Measurements from ENCODE around the gene SLC13A2.

Gene SLC13A2

GRCh38 chr17:28494445-28495188 is 21.2 kb downstream of the SLC13A2 start:
- DNase-seq = no peak

DNA sequence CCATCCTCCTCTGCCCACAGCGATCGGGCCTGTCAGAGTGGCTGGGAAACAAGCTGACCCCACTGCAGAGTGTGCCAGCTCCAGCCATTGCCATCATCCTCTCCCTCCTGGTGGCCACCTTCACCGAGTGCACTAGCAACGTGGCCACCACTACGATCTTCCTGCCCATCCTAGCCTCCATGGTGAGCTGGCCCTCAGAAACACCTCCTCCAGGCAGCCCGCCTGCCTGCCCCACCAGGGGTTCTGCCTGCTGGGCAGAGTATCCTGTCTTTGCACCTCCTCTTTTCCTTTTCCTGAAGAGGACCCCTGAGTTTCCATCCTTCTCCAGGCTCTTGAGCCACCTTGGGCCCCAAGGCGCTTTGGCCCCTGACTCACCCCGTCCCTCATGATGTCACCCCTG is 22.2 kb downstream of the SLC13A2 start:
- DNase-seq = no peak

DNA sequence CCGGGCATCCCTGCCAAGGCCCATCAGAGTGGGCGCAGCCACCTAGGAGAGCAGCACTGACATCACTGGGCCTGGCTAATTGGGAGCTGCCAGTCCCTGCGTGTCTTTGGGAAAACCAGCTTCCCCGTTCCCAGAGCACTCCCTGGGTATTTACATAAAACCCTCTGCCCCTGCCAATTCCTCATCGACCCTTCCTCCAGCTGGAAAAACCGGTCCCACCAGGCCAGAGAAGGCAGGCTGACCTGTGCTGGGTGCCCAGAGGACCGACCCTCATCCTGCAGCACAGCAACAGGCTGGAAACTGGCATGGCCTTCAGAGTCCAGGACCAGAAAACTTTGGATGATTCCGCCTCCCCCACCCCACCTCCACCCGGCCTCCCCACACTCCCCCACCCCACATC is 24.5 kb downstream of the SLC13A2 start:
- no peak for DNase-seq

- no peak for DNase-seq
These were observed 25.4 kb downstream of the SLC13A2 start for GRCh38 chr17:28498652-28499363.

- no peak for DNase-seq
These were observed 25.9 kb downstream of the SLC13A2 start for GRCh38 chr17:28499364-28499664.

- DNase-seq = no peak
These were observed 26.4 kb downstream of the SLC13A2 start for GRCh38 chr17:28499684-28500357.

GRCh38 chr17:28500712-28501379 is 27.4 kb downstream of the SLC13A2 start:
- no peak for DNase-seq

DNA sequence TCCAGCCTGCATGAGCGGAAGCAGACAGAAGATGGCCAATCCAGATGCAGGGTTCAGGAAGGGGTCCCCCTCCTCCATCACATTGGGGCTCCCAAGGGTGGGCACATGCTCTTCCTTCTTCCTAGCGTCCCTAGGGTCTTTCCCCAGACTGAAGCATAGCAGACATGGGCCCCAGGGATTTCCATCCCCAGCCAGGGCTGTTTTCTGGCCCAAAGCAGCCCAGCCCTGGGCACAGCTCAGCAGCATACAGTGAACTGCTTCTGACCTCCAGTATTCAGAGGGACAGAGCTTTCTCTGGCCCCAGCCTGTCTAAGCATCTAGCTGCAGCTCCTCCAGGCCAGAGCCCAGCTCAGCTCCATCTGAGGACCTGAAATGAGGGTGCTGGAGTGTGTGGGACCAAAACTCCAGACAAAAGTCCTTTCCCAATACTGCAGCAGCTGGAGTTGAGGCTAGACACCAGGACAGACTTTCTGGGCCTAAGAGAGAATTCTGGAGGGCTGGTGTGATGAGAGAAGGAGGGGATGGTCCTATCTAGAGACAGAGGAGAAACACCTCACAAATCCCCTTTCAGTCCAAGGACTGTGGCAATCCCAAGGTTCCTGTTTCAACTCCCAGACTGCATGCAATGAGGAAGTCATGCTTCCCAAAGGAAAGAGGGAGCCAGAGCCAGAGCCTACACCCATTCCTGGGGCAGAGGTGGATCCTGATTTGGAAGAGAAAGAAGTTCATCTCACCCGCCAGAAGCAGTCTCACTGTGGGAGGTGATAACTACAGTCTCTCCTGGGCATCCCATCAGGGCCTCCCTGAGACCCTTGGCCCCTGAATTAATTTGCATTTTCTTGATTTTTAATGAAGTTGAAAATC is 28.2 kb downstream of the SLC13A2 start:
- DNase-seq = no peak

DNA sequence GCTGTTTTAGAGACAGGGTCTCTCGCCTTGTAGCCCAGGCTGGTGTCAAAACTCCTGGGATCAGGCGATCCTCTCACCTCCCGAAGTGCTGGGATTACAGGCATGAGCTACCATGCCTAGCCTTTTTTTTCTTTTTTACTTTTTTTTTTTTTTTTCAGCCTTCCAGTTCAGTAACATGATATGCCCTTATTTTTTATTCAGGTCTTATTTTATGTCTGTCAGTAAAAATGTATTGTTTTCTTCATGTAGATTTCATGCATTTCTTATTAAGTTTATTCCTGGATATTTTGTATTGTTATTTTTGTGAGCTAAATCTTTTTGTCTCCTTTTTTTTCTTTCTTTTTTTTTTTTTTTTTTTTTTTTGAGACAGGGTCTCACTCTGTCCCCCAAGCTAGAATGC is 30.0 kb downstream of the SLC13A2 start:
- no peak for DNase-seq

GRCh38 chr17:28505986-28506665 is 32.7 kb downstream of the SLC13A2 start, which contains the start of gene FOXN1:
Gene FOXN1, plus strand, starts transcription at chr17:28506348. Its CDS starts 17,622 bp downstream, at chr17:28523970.
- no peak for DNase-seq

DNA sequence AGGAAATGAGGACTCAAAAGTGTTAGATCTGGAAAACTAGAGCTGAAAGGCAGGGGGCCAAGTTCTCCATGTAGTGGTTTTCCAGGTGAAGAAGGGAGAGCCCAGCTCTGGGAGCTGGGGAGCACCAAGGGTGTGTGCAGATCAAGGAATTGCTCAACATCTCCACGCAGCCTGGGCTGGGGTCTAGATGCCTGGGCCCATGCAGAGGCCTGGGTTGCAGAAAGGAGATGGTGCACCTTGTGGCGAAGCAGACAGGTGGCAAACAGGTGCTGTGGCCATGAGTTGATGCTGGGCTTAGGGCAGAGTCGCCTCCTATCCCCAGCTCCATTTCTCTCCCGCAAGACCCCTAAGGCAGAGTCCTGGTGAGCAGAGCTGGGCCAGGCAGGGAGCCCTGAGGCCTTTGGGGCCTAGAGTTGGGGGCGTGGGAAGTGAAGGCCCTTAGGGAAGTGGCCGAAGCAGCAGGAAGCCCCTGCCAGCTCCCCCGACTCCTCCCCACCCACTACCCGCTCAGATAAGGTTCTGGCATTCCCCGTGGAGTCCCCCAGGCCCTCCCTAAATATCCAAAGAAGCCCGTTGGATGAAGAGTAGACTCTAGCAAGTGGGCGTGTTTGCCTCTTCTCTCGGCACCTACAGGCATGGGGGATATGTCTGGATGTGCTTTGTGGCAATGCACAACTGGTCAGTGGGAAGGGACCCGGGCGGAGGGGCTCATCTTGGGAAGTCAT is 33.5 kb downstream of the SLC13A2 start:
- no peak for DNase-seq

GRCh38 chr17:28507567-28508203 is 34.2 kb downstream of the SLC13A2 start:
- no peak for DNase-seq

DNA sequence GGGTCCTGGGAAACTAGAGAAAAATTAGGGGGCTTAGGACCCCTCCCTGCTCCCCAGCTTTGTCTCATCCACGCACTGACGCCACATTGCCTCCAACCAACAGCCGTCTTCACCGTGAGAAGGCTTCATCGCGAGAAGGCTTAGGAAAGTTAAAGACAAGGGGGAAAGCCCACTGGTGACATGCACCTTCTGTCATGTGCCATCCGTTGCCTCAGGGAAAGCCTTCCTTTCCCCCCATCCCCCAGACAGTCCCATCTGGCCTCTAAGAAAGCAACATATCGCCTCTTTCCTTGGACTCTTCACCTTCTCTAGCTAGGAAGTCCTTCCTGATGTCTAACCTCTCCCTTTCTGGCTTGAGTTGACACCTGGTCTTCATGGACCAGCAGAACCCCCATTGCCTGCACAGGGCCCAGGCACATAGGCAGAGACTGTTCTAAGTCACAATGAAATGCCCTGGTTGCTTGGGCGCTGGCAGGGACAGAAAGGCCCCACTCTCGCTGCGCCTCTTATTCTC is 34.8 kb downstream of the SLC13A2 start:
- DNase-seq = no peak

DNA sequence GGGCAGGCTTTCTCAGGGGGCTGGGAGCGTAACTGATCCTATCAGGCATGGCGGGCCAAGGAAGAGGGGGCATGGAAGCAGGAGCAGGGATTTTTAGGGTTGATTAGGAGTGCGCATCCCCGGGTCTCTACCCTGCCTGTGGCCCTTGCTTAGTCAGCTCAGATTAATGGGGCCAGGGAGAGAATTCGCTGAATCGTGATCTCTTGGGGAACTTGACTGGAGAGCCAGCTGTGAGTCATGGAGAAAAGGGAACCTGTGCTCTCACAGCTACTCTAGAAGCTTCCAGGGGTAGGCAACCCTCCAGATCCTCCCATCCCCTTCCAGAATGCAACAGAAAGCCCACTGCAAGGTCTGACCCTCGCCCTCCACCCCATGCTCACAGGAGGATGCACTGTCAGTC is 36.3 kb downstream of the SLC13A2 start:
- DNase-seq = no peak

DNA sequence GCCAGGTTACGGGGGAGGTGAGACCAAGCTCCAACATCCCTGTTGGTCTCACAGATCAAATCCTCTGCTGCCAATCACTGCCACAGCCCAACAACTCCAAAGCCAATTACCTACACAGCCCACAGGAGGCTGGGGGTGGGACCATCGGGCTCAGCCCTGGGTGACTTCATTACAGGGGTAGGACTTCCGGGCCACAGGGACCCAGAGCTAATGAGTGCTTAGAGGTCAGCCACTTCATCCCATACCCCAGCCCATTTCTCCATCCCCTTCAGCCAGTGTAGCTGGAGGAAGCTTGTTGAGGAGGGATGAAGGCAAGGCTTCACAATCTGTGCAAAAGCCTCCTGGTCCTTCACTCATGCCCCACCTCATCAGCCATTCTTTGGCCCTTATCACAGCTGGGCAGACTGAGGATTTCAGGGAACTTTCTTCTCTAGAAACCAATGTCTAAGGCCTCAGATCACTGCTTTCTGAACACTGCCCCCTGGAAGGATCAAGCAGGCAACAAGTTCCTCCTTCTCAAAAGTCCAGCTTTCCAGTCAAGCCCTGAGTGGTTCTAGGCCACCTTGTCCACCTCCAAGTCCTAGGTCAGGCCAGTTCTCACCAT is 38.5 kb downstream of the SLC13A2 start:
- DNase-seq = no peak

DNA sequence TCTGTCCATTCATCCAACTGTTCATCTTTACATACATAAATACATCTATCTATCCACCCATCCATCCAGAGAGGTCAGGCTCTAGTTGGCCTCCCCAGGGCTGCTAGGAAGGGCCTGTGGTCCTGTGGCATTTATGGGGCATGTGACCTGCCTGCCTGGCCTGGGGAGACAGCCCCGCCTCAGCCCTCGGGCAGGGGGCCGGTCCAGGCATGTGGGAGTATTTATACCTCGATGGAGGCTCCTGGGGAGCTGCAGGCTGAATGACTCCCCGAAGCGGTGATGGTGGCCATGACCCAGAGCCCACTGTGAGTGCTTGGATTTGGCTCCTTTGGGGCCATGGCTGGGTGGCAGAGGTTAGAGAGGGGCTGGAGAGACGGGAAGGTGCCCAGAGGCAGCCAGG is 40.0 kb downstream of the SLC13A2 start:
- no peak for DNase-seq

DNA sequence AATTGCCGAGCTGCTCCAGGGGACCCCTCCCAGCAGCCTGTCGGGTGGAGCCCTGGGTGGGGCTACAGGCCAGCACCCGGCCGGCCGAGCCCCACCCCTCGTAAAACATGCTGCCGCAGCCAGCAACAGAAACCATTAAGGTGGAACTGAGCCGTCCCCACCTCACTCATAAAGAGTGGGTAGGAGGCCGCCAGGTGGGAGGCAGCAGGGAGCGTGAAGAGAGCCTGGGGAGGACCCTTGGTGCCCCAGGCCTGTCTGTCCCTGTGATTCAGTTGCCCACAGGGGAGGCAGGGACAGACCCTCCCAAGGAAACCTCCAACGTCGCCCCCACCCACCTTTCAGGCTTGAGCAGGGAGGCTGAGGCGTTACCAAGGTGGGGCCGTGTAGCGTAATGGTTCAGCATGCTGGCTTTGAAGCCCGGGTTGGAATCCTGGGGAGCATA is 41.1 kb downstream of the SLC13A2 start:
- DNase-seq = no peak

DNA sequence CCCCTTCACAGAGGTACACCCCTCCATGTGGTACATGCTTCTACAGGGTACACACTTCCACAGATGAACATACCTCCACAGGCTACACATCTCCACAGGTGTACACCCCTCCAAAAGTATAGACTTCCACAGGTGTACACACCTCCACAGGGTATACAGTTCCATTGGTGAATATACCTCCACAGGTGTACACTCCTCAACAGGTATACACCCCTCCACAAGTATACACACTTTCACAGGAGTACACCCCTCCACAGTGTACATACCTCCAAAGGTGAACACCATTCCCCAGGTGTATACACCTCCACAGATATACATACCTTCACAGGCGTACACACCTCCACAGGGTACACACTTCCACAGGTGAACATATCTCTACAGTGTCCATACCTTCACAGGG is 42.1 kb downstream of the SLC13A2 start:
- DNase-seq = no peak

- no peak for DNase-seq
These were observed 44.7 kb downstream of the SLC13A2 start for GRCh38 chr17:28518132-28518531.

GRCh38 chr17:28518578-28518977 is 45.1 kb downstream of the SLC13A2 start:
- DNase-seq = no peak
